Skeletal muscle satellite cell (primary cell): ENCODE results near the gene UCK2.

Experiments
- H3K27me3 ChIP-seq: 2 replicates; pipeline ENCODE4 v1.7.0; 2013; ENCODE audit warnings: low read length; ENCODE audit not compliant: control insufficient read depth, insufficient read depth
- H3K36me3 ChIP-seq: 2 replicates; pipeline ENCODE4 v1.7.0; 2013; ENCODE audit warnings: mild to moderate bottlenecking, control low read depth, low read length; ENCODE audit not compliant: insufficient read depth
- H3K4me1 ChIP-seq: 2 replicates; pipeline ENCODE4 v1.7.0; 2013; ENCODE audit warnings: low read length; ENCODE audit not compliant: control insufficient read depth, insufficient read depth
- H3K4me2 ChIP-seq: 2 replicates; pipeline ENCODE4 v1.7.0; 2013; ENCODE audit warnings: mild to moderate bottlenecking, low read length
- H3K4me3 ChIP-seq: 2 replicates; pipeline ENCODE4 v1.7.0; 2013; ENCODE audit warnings: low read length
- H3K9ac ChIP-seq: 2 replicates; pipeline ENCODE4 v1.7.0; 2013; ENCODE audit warnings: mild to moderate bottlenecking, low read depth, low read length, moderate library complexity
- H3K9me3 ChIP-seq: replicated peaks from 2 replicates; pipeline ENCODE4 v1.7.0; 2013; ENCODE audit warnings: mild to moderate bottlenecking, control low read depth, low read length

Gene UCK2

DNA sequence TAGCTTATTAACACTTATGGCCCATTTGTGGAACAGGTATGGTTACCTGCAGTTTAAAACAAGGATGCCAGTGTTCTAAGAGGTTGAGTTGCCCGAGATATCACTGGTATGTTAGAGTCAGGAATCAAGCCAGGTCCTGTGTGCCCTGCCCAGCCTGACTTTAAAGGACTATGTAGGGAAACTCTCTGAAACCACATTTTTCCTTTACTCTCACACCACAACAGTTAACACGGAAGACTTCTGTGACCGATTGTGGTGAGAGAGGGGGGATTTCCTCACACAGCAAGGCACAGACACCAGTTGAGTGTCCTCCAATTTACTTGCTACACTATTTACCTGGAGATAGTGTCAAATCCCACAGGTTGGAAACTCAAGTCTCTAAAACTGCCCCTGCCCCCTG, 47.8 kb downstream of the UCK2 start:
- Histone ChIP-seq H3K9me3 (peaks cover 3% of the 10 kb centered on the region), H3K4me1 (peaks cover 10% of the 10 kb centered on the region), H3K4me3 (no peak overlapping the region), H3K36me3 (no peaks in the 10 kb centered on the region), H3K4me2 (no peak overlapping the region), H3K9ac (no peak overlapping the region), H3K27me3 (no peaks in the 10 kb centered on the region)

DNA sequence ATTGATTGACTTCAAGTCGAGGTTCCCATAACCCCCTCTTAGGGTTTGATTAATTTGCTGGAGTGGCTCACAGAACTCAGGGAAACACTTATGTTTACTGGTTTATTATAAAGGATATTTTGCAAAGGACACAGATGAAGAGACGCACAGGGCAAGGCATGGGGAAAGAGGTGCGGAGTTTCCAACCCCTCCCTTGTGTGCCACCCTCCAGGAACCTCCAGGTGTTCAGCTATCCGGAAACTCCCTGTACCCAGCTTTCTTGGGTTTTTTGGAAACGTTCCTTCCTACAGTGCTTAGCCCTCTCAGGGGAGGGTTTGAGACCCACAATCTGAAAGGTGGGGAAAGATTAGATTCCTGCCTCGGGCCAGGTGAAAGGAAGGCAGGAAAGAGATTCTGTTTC, 48.2 kb downstream of the UCK2 start:
- no peak overlapping the region for H3K4me2 ChIP-seq
- peaks cover 13% of the 10 kb centered on the region for H3K4me1 ChIP-seq
- H3K9ac ChIP-seq = no peak overlapping the region
- peaks cover 3% of the 10 kb centered on the region for H3K9me3 ChIP-seq
- no peak overlapping the region for H3K4me3 ChIP-seq
- H3K27me3 ChIP-seq = no peaks in the 10 kb centered on the region
- no peaks in the 10 kb centered on the region for H3K36me3 ChIP-seq

DNA sequence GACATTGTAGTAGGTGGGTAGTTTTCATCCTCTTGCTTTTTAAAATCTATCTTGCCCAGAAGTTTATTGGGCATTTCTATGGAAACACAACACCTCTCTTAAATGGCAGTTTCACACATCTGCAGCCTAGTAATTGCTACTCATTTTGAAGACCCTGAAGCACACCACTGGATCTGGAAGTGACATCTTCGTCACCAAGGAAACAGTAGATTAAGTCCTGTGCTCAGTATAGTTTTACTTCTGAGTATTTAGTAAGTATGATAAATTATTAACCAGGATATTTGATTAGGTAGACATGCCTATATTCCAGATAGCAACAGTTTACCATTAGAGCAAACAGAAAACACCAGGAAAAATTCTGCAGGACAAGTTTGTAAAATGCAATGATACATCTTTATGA, 48.7 kb downstream of the UCK2 start:
- H3K9me3 ChIP-seq = peaks cover 3% of the 10 kb centered on the region

DNA sequence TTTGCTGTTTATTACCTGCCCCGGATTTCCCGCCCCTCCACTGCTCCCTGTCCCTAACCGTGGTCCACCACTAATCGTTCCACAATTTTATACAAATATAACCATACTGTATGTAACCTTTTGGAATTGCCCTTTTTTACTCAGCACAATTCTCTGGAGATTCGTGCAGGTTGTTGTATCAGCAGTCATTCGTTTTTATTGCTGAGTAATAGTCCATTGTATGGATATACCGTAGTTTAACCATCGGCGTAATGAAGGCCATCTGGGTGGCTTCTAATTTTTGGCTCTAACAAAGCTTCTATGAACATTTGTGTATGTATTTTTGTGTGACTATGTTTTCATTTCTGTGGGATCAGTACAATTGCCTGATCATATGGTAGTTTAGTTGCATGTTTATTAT, 50.0 kb downstream of the UCK2 start:
- Histone ChIP-seq H3K4me2 (no peak overlapping the region), H3K9me3 (peaks cover 3% of the 10 kb centered on the region), H3K4me3 (no peak overlapping the region), H3K9ac (no peak overlapping the region), H3K36me3 (no peaks in the 10 kb centered on the region), H3K27me3 (no peaks in the 10 kb centered on the region), H3K4me1 (peaks cover 6% of the 10 kb centered on the region)

More for the DNA sequence above, 48.7 kb downstream of the UCK2 start:
- H3K36me3 ChIP-seq = no peaks in the 10 kb centered on the region
- H3K9ac ChIP-seq = no peak overlapping the region
- H3K4me1 ChIP-seq = peaks cover 10% of the 10 kb centered on the region
- H3K27me3 ChIP-seq = no peaks in the 10 kb centered on the region
- H3K4me2 ChIP-seq = no peak overlapping the region
- H3K4me3 ChIP-seq = no peak overlapping the region

DNA sequence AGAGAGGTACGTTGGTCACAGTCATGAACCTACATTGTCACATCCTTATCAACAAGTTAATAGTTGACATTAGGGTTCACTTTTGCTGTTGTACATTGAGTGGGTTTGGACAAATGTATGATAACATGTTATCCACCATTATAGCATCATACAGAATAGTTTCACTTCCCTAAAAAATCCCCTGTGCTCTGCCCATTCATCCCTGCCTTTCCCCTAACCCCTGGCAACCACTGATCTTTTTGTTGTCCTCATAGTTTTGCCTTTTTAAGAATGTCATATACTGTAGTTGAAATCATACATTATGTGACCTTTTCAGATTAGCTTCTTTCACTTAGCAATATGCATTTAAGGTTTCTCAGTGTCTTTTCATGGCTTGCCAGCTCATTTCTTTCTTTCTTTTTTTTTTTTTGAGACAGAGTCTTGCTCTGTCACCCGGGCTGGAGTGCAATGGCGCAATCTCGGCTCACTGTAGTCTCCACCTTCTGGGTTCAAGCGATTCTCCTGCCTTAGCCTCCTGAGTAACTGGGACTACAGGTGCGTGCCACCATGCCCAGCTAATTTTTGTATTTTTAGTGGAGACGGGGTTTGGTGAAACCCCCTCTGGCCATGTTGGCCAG, 50.6 kb downstream of the UCK2 start:
- H3K4me3 ChIP-seq = no peak overlapping the region
- H3K4me1 ChIP-seq = peaks cover 6% of the 10 kb centered on the region
- H3K36me3 ChIP-seq = peaks cover 2% of the 10 kb centered on the region
- peaks cover 3% of the 10 kb centered on the region for H3K9me3 ChIP-seq
- no peaks in the 10 kb centered on the region for H3K27me3 ChIP-seq
- H3K4me2 ChIP-seq = no peak overlapping the region
- no peak overlapping the region for H3K9ac ChIP-seq

DNA sequence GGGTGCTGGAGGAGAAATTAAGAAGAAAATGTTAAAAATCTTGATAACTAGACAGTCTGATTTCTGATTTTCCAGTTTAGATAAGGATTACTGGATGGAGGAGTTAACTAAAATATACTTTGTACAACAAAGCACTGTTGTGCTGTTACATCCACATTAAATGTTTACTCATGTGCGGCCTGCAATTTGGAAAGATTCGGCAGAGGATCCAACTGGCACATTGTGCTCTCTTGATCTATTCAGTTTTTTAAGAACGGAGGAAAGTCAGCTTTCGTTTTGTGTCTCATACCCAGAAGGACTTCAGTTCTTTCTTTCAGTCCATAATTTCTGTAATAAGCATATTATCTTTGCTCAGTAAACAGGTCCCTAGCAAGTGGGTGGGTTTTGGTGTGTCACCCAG, 52.5 kb downstream of the UCK2 start:
- H3K36me3 ChIP-seq = peaks cover 2% of the 10 kb centered on the region
- peaks cover 16% of the 10 kb centered on the region for H3K4me1 ChIP-seq
- H3K4me2 ChIP-seq = peak overlapping the region; percentile 77
- peak overlapping the region; percentile 27 for H3K4me3 ChIP-seq
- H3K9ac ChIP-seq = peak overlapping the region; percentile 65
- no peaks in the 10 kb centered on the region for H3K27me3 ChIP-seq
- no peaks in the 10 kb centered on the region for H3K9me3 ChIP-seq

DNA sequence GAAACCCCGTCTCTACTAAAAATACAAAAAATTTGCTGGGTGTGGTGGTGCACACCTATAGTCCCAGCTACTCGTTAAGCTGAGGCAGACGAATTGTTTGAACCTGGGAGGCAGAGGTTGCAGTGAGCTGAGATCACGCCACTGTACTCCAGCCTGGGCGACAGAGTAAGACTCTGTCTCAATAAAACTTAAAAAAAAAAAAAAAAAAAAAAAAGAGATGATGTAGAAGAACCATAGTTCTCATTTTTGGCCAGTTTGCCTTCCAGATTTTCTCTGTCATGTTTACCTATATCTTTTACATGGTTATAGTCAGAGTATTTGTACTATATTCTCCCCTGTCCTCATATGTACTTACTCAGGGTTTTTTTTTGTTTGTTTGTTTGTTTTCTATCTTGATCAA, 53.6 kb downstream of the UCK2 start:
- peaks cover 21% of the 10 kb centered on the region for H3K4me1 ChIP-seq

DNA sequence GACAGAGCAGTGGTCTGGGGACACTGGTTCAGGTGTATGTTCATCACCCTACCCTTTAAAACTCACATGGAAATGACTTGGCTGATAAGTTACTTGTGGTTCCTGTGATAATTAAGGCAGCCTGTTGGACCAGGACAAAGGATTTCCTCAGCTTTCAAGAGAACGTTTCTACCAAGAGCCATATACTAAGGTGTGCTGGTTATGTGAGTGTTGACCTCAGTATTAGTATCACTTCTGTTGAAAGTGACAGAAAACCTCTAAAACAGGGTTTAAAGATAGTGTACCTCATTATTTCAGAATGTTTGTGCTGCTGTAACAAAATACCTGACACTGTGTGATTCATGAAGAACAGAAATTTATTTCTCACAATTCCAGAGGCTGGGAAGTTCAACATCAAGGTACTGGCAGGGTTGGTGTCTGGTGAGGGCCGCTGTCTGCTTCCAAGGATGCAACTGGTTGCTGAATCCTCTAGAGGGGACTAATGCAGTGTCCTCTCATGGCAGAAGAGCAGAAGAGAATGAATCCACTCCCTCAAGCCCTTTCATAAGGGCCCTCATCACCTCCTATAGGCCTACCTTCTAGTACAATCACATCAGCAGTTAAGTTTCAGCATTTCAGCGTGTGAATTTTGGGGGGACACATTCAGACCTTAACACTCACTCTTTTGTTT, 54.9 kb downstream of the UCK2 start:
- no peak overlapping the region for H3K9ac ChIP-seq
- peaks cover 2% of the 10 kb centered on the region for H3K36me3 ChIP-seq
- H3K4me3 ChIP-seq = no peak overlapping the region
- H3K4me1 ChIP-seq = peaks cover 21% of the 10 kb centered on the region
- no peaks in the 10 kb centered on the region for H3K27me3 ChIP-seq
- no peaks in the 10 kb centered on the region for H3K9me3 ChIP-seq
- no peak overlapping the region for H3K4me2 ChIP-seq

More for the DNA sequence above, 53.6 kb downstream of the UCK2 start:
- Histone ChIP-seq H3K4me3 (no peak overlapping the region), H3K36me3 (peaks cover 2% of the 10 kb centered on the region), H3K4me2 (no peak overlapping the region), H3K9ac (no peak overlapping the region), H3K9me3 (no peaks in the 10 kb centered on the region), H3K27me3 (no peaks in the 10 kb centered on the region)

DNA sequence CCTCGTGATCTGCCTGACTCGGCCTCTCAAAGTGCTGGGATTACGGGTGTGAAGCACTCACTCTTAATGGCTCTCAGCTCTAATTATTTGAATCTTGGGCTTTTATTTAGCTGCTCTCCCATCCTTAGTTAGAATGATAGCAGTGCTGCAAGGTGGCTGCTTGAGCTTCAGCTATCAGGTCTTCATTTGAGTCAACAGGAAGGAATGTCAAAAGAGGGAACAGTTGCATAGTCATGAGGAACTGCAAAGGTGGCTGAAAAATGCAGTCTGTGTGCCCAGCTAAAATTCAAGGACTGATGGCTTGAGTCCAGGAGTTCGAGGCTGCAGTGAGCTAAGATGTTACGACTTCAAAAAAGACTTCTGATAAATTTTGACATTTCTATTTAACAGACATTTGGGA, 55.6 kb downstream of the UCK2 start:
- Histone ChIP-seq H3K4me1 (peaks cover 21% of the 10 kb centered on the region), H3K9ac (no peak overlapping the region), H3K4me3 (no peak overlapping the region), H3K36me3 (peaks cover 2% of the 10 kb centered on the region), H3K9me3 (no peaks in the 10 kb centered on the region), H3K4me2 (no peak overlapping the region), H3K27me3 (no peaks in the 10 kb centered on the region)

DNA sequence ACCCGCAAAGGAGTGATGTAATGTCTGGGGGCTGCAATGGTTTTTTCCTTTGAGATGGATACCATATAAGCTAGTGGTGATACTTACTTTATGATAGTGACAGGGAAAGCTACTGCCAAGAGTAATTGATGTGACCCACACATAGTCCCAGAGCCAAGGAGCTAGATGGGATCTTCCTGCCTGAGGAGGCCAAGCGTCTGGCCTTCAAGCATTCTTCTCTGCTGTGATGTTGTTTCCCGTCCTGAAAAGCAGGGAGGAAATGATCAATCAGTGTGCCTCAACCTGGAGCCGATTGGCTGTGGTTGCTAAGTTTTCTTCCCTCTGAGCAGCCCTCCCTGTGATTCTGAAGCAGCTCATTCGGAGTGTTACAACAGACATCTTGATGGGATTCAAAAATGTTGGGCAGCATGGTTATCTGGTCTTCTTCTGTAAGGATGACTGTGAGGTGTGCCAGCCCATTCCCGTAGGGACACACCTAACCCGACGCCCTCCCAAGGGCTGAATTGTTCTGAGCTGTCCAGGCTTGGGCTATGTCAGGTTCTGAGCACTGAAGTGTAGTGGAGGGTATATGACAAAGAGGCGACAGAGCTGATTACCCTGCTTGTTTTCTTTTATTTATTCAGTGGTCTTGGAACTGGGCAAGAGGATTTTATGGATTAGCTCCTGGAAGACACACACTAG, 56.7 kb downstream of the UCK2 start:
- peaks cover 2% of the 10 kb centered on the region for H3K36me3 ChIP-seq
- no peak overlapping the region for H3K4me3 ChIP-seq
- no peaks in the 10 kb centered on the region for H3K9me3 ChIP-seq
- no peak overlapping the region for H3K9ac ChIP-seq
- no peaks in the 10 kb centered on the region for H3K27me3 ChIP-seq
- peak overlapping the region; percentile 6 for H3K4me2 ChIP-seq
- peaks cover 21% of the 10 kb centered on the region for H3K4me1 ChIP-seq

DNA sequence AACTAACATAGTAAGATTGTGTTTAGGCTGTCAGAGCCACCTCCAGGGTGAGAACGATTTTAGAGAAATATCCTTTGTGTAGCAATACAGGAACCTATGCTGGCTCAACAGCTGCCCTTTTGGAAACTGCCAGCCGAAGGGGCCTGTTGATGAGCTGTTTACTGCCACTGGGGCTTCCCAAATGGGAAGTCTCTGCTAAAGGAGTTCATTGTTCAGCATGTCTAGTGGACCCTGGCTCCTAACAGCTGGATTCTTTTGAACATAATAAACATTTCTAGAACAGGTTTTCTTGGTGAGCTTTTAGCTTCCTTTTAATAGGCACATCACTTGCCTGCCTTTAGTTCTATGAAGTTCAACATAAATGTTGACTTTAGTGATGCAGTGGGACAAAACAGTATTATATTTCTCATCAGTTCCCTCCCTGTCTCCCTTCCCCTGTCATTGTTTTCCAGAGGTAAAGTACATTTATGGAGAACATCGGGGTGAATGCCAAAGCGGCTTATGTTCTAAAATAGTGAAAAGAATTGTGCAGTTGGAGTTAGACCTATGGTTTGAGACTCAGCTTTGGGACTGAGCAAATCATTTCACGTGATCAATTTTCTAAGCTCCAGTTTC, 57.4 kb downstream of the UCK2 start:
- Histone ChIP-seq H3K27me3 (no peaks in the 10 kb centered on the region), H3K4me1 (peaks cover 21% of the 10 kb centered on the region), H3K4me2 (peak overlapping the region; percentile 6), H3K9me3 (no peaks in the 10 kb centered on the region), H3K4me3 (no peak overlapping the region), H3K9ac (no peak overlapping the region), H3K36me3 (peaks cover 2% of the 10 kb centered on the region)
